ENCODE data around the gene IRS2. TPM values are rescaled to one million over a fixed set of nuclear protein-coding genes. Genes with fewer than 3 reads are reported as not detected.

IRS2 gene
- total RNA-seq, 1 donor from 2014 or later = 20.1 TPM

DNA sequence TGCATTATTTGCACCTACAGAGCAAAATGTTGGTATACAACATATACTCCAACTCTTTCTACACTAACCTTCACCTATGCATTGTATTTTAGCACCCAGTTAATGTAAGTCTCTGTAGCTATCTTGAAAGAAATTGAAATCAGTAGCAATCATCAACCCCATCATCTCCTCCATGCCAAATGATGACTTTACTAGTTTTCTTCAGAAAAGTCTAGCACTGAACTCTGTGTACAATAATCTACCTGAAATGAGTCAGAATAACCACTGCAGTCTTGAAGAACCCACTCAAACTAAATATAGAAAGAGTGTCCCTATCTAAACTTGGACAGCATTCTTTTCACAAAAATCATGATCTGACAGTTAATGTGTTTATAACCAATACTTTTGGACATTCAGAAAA, 9.8 kb downstream of the IRS2 start:
- no peak overlapping the region for H3K4me3 Mint-ChIP-seq (ENCODE audit: unreplicated experiment)
- H3K4me3 ChIP-seq (ENCODE audit: insufficient read depth, low read depth, low read length) = no peak overlapping the region
- no peaks in the 10 kb centered on the region for H3K27me3 ChIP-seq (ENCODE audit: insufficient read depth, low read length)
- no peaks in the 10 kb centered on the region for H3K27me3 Mint-ChIP-seq (ENCODE audit: low read depth, unreplicated experiment)
- DNase-seq (ENCODE audit: low read depth) (no peak), FAIRE-seq (no peak)
- H3K36me3 Mint-ChIP-seq (ENCODE audit: low read depth, unreplicated experiment) = peaks cover 5% of the 10 kb centered on the region
- no peaks in the 10 kb centered on the region for H3K36me3 ChIP-seq (ENCODE audit: insufficient read depth, low read length)
- TF ChIP-seq, protein P1, sequence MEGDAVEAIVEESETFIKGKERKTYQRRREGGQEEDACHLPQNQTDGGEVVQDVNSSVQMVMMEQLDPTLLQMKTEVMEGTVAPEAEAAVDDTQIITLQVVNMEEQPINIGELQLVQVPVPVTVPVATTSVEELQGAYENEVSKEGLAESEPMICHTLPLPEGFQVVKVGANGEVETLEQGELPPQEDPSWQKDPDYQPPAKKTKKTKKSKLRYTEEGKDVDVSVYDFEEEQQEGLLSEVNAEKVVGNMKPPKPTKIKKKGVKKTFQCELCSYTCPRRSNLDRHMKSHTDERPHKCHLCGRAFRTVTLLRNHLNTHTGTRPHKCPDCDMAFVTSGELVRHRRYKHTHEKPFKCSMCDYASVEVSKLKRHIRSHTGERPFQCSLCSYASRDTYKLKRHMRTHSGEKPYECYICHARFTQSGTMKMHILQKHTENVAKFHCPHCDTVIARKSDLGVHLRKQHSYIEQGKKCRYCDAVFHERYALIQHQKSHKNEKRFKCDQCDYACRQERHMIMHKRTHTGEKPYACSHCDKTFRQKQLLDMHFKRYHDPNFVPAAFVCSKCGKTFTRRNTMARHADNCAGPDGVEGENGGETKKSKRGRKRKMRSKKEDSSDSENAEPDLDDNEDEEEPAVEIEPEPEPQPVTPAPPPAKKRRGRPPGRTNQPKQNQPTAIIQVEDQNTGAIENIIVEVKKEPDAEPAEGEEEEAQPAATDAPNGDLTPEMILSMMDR (IDR thresholded peaks at IDR 0.05; ENCODE audit: insufficient read depth, low read depth, low read length) = no peak
- no peak for TF ChIP-seq EZH2 (IDR thresholded peaks at IDR 0.05; ENCODE audit: insufficient read depth, low read length)
- H3K27ac ChIP-seq (ENCODE audit: low read depth, low read length) = no peak overlapping the region
- H3K9me3 Mint-ChIP-seq (ENCODE audit: unreplicated experiment) = no peaks in the 10 kb centered on the region
- H3K4me1 ChIP-seq (ENCODE audit: insufficient read depth, low read length) = peaks cover 35% of the 10 kb centered on the region
- peaks cover 62% of the 10 kb centered on the region for H4K20me1 ChIP-seq (ENCODE audit: insufficient read depth, low read length)
- no peaks in the 10 kb centered on the region for H3K9me3 ChIP-seq (ENCODE audit: insufficient read depth, low read depth, low read length)
- H2AFZ ChIP-seq (ENCODE audit: low read depth, low read length) = no peak overlapping the region
- H3K79me2 ChIP-seq (ENCODE audit: insufficient read depth, low read length) = peaks cover 91% of the 10 kb centered on the region
- no peak overlapping the region for H3K9ac ChIP-seq (ENCODE audit: low read length)
- no peak overlapping the region for H3K27ac Mint-ChIP-seq (ENCODE audit: unreplicated experiment)
- peak overlapping the region; percentile 48 for H3K4me2 ChIP-seq (ENCODE audit: low read length)
- H3K4me1 Mint-ChIP-seq (ENCODE audit: low read depth, unreplicated experiment) = peaks cover 42% of the 10 kb centered on the region

DNA sequence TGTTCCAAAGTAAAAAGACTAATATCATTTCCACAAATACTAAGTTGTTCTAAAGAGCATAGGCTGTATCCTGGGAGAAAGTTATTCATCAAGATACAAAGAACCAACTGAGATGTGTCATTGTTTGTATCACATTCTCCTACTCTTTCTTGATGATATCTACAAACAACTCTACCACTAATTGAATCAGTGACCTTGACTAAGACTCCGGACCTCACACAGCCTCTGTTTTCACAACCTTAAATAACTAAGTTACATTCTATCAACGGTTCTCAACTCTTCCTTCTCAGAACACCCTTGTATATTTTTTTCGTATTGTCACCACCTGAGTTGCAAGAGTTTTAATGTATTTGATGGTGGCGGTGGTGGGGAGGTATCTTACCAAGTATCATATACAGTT, 12.6 kb downstream of the IRS2 start:
- Histone ChIP-seq H3K9ac (ENCODE audit: low read length) (no peak overlapping the region), H3K9me3 (ENCODE audit: insufficient read depth, low read depth, low read length) (no peaks in the 10 kb centered on the region), H4K20me1 (ENCODE audit: insufficient read depth, low read length) (peaks cover 60% of the 10 kb centered on the region), H3K4me1 (ENCODE audit: insufficient read depth, low read length) (peaks cover 15% of the 10 kb centered on the region), H2AFZ (ENCODE audit: low read depth, low read length) (no peak overlapping the region), H3K4me2 (ENCODE audit: low read length) (no peak overlapping the region), H3K4me3 (ENCODE audit: insufficient read depth, low read depth, low read length) (no peak overlapping the region), H3K27me3 (ENCODE audit: insufficient read depth, low read length) (no peaks in the 10 kb centered on the region), H3K79me2 (ENCODE audit: insufficient read depth, low read length) (peaks cover 89% of the 10 kb centered on the region), H3K27ac (ENCODE audit: low read depth, low read length) (no peak overlapping the region), H3K36me3 (ENCODE audit: insufficient read depth, low read length) (no peaks in the 10 kb centered on the region)
- H3K27me3 Mint-ChIP-seq (ENCODE audit: low read depth, unreplicated experiment) = no peaks in the 10 kb centered on the region
- H3K4me1 Mint-ChIP-seq (ENCODE audit: low read depth, unreplicated experiment) = peaks cover 19% of the 10 kb centered on the region
- DNase-seq (ENCODE audit: low read depth) = no peak
- H3K27ac Mint-ChIP-seq (ENCODE audit: unreplicated experiment) = no peak overlapping the region
- peaks cover 5% of the 10 kb centered on the region for H3K36me3 Mint-ChIP-seq (ENCODE audit: low read depth, unreplicated experiment)
- no peaks in the 10 kb centered on the region for H3K9me3 Mint-ChIP-seq (ENCODE audit: unreplicated experiment)
- peak; percentile 9 for FAIRE-seq
- TF ChIP-seq EZH2 (IDR thresholded peaks at IDR 0.05; ENCODE audit: insufficient read depth, low read length) = no peak
- TF ChIP-seq, protein P1 (IDR thresholded peaks at IDR 0.05; ENCODE audit: insufficient read depth, low read depth, low read length) = no peak
- H3K4me3 Mint-ChIP-seq (ENCODE audit: unreplicated experiment) = no peak overlapping the region

DNA sequence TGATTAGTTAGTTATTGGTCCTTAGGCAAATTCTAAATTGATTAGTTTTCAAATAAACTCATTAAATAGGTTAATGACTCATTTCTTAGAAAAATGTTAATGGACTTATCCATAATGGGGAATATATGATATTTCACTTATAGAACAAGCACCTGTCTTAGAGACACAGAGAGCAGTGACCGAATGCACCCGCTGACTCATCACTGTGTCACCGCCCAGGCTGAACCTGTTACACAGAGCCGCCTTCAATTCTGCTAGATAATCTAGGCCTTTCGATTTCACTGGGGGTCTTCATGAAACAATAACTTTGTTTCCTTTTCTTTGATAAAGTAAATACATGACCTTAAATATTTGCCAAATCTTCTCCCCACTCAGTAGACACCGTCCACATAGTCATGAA, 13.1 kb downstream of the IRS2 start:
- Histone ChIP-seq H3K79me2 (ENCODE audit: insufficient read depth, low read length) (peaks cover 89% of the 10 kb centered on the region), H3K4me1 (ENCODE audit: insufficient read depth, low read length) (peaks cover 13% of the 10 kb centered on the region), H2AFZ (ENCODE audit: low read depth, low read length) (no peak overlapping the region), H3K9me3 (ENCODE audit: insufficient read depth, low read depth, low read length) (no peaks in the 10 kb centered on the region), H3K27ac (ENCODE audit: low read depth, low read length) (no peak overlapping the region), H3K36me3 (ENCODE audit: insufficient read depth, low read length) (no peaks in the 10 kb centered on the region), H3K27me3 (ENCODE audit: insufficient read depth, low read length) (no peaks in the 10 kb centered on the region), H3K4me2 (ENCODE audit: low read length) (no peak overlapping the region), H4K20me1 (ENCODE audit: insufficient read depth, low read length) (peaks cover 63% of the 10 kb centered on the region), H3K4me3 (ENCODE audit: insufficient read depth, low read depth, low read length) (no peak overlapping the region), H3K9ac (ENCODE audit: low read length) (no peak overlapping the region)
- Mint-ChIP-seq H3K36me3 (ENCODE audit: low read depth, unreplicated experiment) (peaks cover 9% of the 10 kb centered on the region), H3K4me3 (ENCODE audit: unreplicated experiment) (no peak overlapping the region), H3K4me1 (ENCODE audit: low read depth, unreplicated experiment) (peaks cover 16% of the 10 kb centered on the region), H3K27me3 (ENCODE audit: low read depth, unreplicated experiment) (no peaks in the 10 kb centered on the region), H3K27ac (ENCODE audit: unreplicated experiment) (no peak overlapping the region), H3K9me3 (ENCODE audit: unreplicated experiment) (no peaks in the 10 kb centered on the region)
- TF ChIP-seq, protein P1 (IDR thresholded peaks at IDR 0.05; ENCODE audit: insufficient read depth, low read depth, low read length) = no peak
- TF ChIP-seq EZH2 (IDR thresholded peaks at IDR 0.05; ENCODE audit: insufficient read depth, low read length) = no peak
- FAIRE-seq (no peak), DNase-seq (ENCODE audit: low read depth) (no peak)

All from astrocyte (in vitro differentiated cells and primary cell).